ENCODE measurements around the gene PRPF40B.

DNA sequence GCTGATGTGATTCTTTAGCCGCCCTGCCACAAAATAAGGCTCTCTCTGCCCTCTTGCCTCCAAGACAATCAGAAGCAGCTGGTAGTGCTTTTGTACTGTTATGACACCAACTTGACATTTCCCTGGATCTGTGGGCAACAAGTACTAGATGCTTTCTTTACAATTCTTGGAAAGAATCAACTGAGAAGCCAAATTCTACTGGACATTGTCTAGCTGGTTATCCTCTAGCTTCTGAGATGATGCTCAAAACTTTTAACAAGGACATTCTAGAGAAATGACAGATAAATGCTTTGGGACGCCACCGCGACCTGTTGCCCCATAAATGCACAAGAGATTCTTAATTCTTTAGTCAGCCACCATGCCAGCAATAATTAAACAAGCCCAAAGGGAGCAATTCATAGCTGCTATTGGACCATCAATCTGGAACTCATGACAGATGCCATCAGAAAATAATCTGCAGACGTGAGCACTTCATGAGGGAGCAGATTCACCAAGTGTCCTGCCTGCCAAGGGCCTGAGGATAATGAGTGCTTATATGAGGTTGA, 61.0 kb downstream of the PRPF40B start:
- TF ChIP-seq MEIS2 (CRISPR knock-in tag; IDR thresholded peaks at IDR 0.05) = no peak
- no peak for TF ChIP-seq ZNF331 (CRISPR knock-in tag; IDR thresholded peaks at IDR 0.05)
- TF ChIP-seq FOXJ3 (CRISPR knock-in tag; IDR thresholded peaks at IDR 0.05; ENCODE audit: borderline replicate concordance) = no peak
- TF ChIP-seq SIN3A (IDR thresholded peaks at IDR 0.05; ENCODE audit: borderline replicate concordance, low read depth, low read length) = no peak

Measured in HepG2 (cell line).